Fibroblast of skin of right quadriceps (primary cell): ENCODE measurements around the gene SERPINA3.
A peak's percentile ranks its signal among the peaks of the same experiment; 100 is the strongest.

Experiments
- DNase-seq: peaks from one replicate; pipeline ENCODE4 v3.0.0-alpha.2; 2013

The SERPINA3 gene

DNA sequence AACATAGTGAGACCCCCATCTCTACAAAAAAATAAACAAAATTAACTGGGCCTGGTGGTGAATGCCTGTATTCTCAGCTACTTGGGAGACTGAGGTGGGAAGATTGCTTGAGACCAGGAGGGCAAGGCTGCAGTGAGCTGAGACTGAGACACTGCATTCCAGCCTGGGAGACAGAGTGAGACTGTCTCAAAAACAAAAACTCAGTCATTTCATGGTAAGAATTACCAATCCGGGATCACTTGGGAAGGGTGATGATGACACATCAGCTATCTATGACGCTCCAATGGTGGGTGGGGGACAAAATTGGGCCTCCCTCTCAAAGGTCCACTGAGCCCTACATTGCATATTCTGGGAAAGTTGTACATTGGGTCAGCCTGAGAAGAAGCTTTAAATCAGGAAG is 47.7 kb downstream of the SERPINA3 start:
- DNase-seq, result no peak

DNA sequence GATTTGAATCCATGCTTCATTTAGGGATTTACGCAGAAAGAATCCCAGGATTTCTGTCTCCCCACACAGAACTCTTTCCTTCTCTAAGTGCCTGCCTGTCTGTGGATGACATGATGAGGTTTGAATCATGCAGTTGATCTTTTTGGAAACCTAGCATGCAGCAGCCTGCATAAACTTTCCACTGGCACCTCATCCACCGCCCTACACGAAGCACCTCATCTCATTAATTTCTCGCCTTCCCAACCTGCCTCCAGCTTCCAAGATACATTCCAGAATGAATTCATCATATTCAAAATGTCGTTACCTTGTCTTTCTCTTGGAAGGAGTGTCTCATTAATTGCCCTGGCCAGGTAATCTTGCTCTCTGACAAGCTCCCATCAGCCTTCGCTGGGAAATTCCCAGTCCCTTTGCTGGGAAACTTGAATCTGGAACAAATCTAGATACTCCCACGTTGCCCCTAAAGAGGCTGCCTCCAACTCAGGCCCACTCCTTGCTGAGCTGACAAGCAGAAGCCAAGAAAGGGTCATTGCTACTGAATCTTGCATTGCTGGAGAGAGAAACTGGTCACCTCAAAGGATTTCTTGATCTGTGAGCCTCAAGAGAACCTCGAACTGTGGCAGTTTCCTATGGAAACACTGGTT is 48.2 kb downstream of the SERPINA3 start:
- no peak for DNase-seq

DNA sequence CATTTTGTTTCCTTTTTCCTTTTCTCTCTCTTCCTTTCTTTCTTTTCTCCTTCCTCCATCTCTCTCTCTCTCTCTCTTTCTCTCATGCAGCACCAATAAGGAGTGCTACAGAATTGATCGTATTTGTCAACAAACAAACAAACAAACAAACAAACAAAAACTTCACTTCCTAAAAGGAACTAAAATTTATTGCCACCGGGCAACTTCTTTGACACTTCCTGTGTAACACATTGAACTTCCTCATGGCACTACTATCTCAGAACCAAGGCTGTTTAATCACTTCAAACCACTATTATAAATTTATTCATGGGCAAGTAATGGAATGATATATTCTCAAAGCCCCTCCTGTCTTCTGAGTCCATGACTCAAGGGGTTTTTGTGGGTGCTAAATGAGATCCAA is 51.3 kb downstream of the SERPINA3 start:
- DNase-seq, result no peak

DNA sequence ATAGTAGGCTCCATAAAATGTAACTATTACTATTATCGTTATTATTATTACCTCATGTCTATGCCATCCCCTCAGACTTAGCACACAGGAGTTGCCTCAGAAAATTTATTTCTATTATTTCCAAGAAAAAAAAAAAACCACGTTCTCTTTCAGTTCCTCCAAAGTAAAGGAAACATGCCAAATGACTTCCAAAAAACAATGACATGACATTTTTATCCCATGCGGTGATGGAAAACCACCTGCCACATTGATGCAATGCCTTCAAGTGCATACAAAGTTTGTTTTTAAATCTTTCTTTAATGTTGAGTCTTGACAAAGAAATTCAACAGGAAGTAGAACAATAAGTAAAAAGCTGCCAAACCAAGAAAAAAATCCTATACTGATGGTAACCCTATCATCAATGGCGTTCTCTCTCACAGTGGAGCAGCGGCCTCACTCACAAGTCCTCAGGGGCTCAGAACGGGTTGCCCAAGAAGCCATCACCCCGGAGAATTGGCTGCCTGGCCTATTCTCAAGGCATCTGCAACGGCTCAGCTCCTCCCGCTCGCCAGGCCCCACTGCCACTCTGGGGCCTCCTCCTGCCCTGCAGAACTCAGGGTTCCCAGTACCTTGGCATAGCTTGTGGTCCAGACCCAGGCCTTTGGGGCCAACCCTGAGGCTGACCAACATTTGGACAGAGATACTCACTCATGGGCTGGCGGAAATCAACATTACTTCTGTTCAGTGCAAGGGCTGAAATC is 51.9 kb downstream of the SERPINA3 start:
- no peak for DNase-seq

DNA sequence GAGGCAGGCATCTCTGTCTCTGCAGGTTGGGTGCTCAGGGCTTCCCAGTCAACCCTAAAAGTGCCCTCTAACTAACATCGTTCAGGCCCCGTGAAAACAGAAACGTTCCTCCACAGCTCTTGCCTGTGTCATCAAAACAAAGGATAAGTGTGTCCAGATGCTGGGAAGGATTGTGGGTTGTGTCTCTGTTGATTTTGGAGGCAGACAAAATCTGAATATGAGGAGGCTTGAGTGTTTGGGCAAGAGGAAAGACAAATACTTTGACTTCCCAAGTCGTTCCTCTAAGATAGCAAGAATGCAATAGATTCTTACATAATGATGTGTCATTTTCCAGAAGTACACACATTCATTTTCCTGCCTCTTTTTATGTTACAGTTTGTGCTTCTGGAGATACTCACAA is 52.9 kb downstream of the SERPINA3 start:
- DNase-seq, result peak; percentile 88

DNA sequence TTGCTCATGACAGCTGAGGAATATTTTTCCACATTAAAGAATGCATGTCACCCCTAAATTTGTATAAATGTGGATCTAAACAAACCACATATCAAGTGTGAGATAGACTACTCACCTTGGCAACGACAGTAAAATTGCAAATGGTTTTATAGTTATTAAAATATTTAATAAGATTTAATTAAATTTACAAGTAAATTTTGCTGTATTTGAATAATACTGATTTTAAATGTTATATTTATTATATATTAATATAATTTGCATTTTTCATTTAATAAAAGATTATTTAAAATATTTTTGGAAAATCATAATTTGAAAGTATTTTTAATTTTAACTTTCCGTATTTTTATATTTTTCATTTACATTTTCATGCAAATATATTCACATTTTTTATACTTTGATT is 53.4 kb downstream of the SERPINA3 start:
- DNase-seq, result no peak

DNA sequence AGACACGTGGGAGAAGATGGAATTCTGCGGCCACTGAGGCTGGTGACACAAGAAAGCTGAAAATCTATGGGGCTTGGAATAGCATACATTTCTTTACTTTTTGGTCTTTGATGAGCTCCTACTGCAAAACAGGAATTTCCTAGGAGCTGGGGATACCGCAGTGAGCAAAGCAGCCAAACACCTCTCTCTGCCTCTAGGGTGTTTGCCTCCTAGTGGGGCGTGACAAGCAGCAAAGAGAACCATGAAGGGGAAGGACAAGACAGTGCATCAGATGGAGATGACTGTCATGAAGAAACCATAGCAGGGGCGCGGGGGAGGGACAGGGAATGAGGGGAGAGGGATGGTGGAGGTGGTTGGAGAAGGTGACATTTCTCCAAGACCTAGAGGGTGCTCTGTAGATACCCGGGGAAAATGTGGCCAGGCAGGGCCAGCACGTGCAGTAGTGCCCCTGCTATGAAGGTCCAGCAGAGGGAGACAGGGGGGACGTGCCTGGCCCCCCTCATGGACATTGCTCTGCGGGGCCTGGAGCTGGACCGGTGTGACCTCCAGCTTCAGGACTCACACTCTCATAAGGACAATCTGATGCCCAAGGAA is 58.6 kb downstream of the SERPINA3 start:
- no peak for DNase-seq

DNA sequence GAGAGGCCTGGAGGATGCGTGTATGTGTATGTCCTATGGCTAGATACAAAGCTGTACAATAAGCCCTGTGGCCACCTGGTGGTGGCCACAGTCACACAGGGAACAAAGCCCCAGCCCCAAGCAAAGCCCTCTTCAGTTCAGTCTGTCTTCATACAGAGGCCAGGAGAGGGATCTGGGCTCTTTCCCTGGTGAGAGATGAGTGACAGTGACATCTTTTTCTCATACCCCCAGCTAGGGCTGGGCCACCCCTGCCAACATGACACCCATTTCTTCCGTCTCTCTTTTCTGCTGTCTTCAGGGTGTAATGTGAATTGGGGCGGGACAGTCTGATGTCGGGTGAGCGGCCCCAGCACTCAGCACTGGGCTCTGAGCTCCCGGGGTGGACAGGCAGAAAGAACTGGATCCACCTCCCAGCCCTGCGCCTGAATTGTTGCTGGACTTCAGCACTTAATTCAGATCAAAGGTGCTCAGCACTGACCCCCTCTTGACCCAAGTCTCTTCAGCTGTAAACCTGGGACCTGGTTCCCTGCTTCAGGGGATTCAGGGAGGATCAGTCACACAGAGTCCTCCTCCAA is 59.8 kb downstream of the SERPINA3 start:
- no peak for DNase-seq

DNA sequence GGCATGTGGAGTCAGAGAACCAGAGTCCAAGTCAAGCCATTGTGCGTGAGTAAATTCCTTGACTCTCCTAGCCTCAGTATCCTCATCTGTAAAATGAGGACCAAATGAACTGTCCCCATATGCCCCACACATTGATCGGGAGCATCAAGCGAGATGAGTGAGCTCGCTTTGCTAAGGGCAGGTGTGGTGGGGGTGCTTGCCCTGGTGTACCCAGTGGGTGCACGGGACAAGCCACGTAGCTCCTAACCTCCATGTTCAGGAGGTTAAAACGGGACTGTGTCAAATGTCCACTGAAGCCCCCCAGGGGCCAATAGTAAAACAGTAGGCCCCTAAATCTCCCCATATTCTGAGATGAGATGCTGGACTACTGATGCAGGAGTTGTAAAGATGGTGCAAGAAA is 60.9 kb downstream of the SERPINA3 start:
- DNase-seq, result no peak
